GM23338 (cell line): ENCODE data around the gene FAM167B. TPM values are rescaled to one million over a fixed set of nuclear protein-coding genes. Genes with fewer than 3 reads are reported as not detected.

Experiments used
- ATAC-seq: fragments of 200-7000 bp; cut with Tn5 transposase; 3 replicates; pipeline ENCODE4 v1.9.1; 2020
- DNase-seq: peaks from one replicate; pipeline ENCODE4 v3.0.0-alpha.2; 2015; ENCODE audit warnings: low spot score
- H2AFZ ChIP-seq: fragments of 200-600 bp; sonication (generic); 2 replicates; pipeline ENCODE4 v1.8.0; 2016; ENCODE audit warnings: antibody characterized with exemption, mild to moderate bottlenecking, moderate library complexity
- H3F3A ChIP-seq: fragments of 200-600 bp; sonication (generic); replicated peaks from 2 replicates; pipeline ENCODE4 v1.8.0; 2017; ENCODE audit warnings: antibody characterized with exemption, mixed run types, low read depth
- H3K27ac ChIP-seq: fragments of 200-600 bp; sonication (generic); 2 replicates; pipeline ENCODE4 v1.6.1; 2016; ENCODE audit warnings: low read depth
- H3K27me3 ChIP-seq: fragments of 200-600 bp; sonication (generic); 2 replicates; pipeline ENCODE4 v1.8.0; 2016; ENCODE audit warnings: mild to moderate bottlenecking, mixed run types, moderate library complexity; ENCODE audit not compliant: insufficient read depth
- H3K36me3 ChIP-seq: fragments of 200-600 bp; sonication (generic); 2 replicates; pipeline ENCODE4 v1.8.0; 2016; ENCODE audit warnings: mild to moderate bottlenecking; ENCODE audit not compliant: insufficient read depth
- H3K4me1 ChIP-seq: fragments of 200-600 bp; sonication (generic); 2 replicates; pipeline ENCODE4 v1.8.0; 2016; ENCODE audit warnings: mild to moderate bottlenecking, moderate library complexity; ENCODE audit not compliant: insufficient read depth
- H3K4me2 ChIP-seq: fragments of 200-600 bp; sonication (generic); 2 replicates; pipeline ENCODE4 v1.7.1; 2017; ENCODE audit warnings: mixed run types
- H3K4me3 ChIP-seq: fragments of 200-600 bp; sonication (generic); 2 replicates; pipeline ENCODE4 v1.6.1; 2016; ENCODE audit warnings: mixed run types
- H3K79me2 ChIP-seq: fragments of 200-600 bp; sonication (generic); replicated peaks from 2 replicates; pipeline ENCODE4 v1.8.0; 2017; ENCODE audit warnings: mild to moderate bottlenecking; ENCODE audit not compliant: insufficient read depth
- H3K9me2 ChIP-seq: fragments of 200-600 bp; sonication (generic); 2 replicates; pipeline ENCODE4 v1.8.0; 2017; ENCODE audit not compliant: insufficient read depth
- H4K20me1 ChIP-seq: fragments of 200-600 bp; sonication (generic); replicated peaks from 2 replicates; pipeline ENCODE4 v1.8.0; 2017; ENCODE audit warnings: mild to moderate bottlenecking; ENCODE audit not compliant: insufficient read depth
- H3K27ac Mint-ChIP-seq: 2 replicates; pipeline ENCODE4 v1.8.0; 2020; ENCODE audit warnings: inconsistent platforms, mild to moderate bottlenecking, moderate library complexity, mixed read lengths
- H3K27me3 Mint-ChIP-seq: 3 replicates; pipeline ENCODE4 v1.8.0; 2022; ENCODE audit warnings: low read depth, mild to moderate bottlenecking, moderate library complexity, mixed read lengths, inconsistent platforms; ENCODE audit not compliant: insufficient read depth, poor library complexity
- H3K36me3 Mint-ChIP-seq: 3 replicates; pipeline ENCODE4 v1.8.0; 2021; ENCODE audit warnings: low read depth, mild to moderate bottlenecking, inconsistent platforms, moderate library complexity, mixed read lengths
- H3K4me1 Mint-ChIP-seq: 3 replicates; pipeline ENCODE4 v1.8.0; 2020; ENCODE audit warnings: mild to moderate bottlenecking, inconsistent platforms, mixed read lengths
- H3K4me3 Mint-ChIP-seq: 3 replicates; pipeline ENCODE4 v1.8.0; 2021; ENCODE audit warnings: moderate library complexity, mild to moderate bottlenecking, inconsistent platforms, mixed read lengths
- H3K9me3 Mint-ChIP-seq: 3 replicates; pipeline ENCODE4 v1.8.0; 2020; ENCODE audit warnings: moderate library complexity, mild to moderate bottlenecking, inconsistent platforms, mixed read lengths
- CREB1 ChIP-seq: fragments of 250-450 bp; sonication (Bioruptor Pico); IDR thresholded peaks from 2 replicates; pipeline ENCODE4 v1.5.0; 2020; ENCODE audit warnings: low read depth, mild to moderate bottlenecking, moderate library complexity
- EZH2 ChIP-seq: fragments of 200-600 bp; sonication (generic); IDR thresholded peaks from one replicate; pipeline ENCODE4 v1.8.0; 2017; ENCODE audit warnings: antibody characterized with exemption, mild to moderate bottlenecking, low read depth; ENCODE audit not compliant: unreplicated experiment
- EZH2phosphoT487 ChIP-seq: fragments of 200-600 bp; sonication (generic); IDR thresholded peaks from one replicate; pipeline ENCODE4 v1.8.1; 2018; ENCODE audit warnings: antibody characterized with exemption; ENCODE audit not compliant: unreplicated experiment
- JUNB ChIP-seq: IDR thresholded peaks from one replicate; pipeline ENCODE4 v1.6.1; 2016; ENCODE audit warnings: antibody characterized with exemption; ENCODE audit not compliant: unreplicated experiment
- POLR2AphosphoS5 ChIP-seq: IDR thresholded peaks from 2 replicates; pipeline ENCODE4 v1.6.1; 2016; ENCODE audit warnings: antibody characterized with exemption, low read depth
- ZNF114 ChIP-seq: fragments of 250-450 bp; sonication (Bioruptor Pico); IDR thresholded peaks from 2 replicates; pipeline ENCODE4 v1.5.0; 2020; ENCODE audit warnings: mild to moderate bottlenecking, moderate library complexity
- polyA plus RNA-seq: library from polyadenylated mRNA; unstranded; fragments of >200 nt; fragmentation: Nextera tagmentation; extraction: Ambion mirVana; gene quantifications from 2 replicates; pipeline ENCODE4 v1.2.1, GENCODE V29; 2016
- total RNA-seq: library from RNA; depleted of rRNA; stranded (reverse); fragments of >200 nt; shearing (Covaris generic); gene quantifications from 2 replicates; pipeline ENCODE4 v1.2.3, GENCODE V29; 2014
- TF ChIP-seq, protein P1 (sequence below), 2 experiments: fragments of 200-600 bp in 1 of 2; sonication (generic) in 1 of 2; conservative IDR thresholded peaks; 2 replicates each; pipeline versions ENCODE4 v1.5.1 to v1.6.1; 2016 to 2017; ENCODE audit warnings: antibody characterized with exemption in 2 of 2, low read depth in 2 of 2, mild to moderate bottlenecking in 2 of 2, moderate library complexity in 1 of 2
- TF ChIP-seq, protein P2 (sequence below): IDR thresholded peaks from 2 replicates; pipeline ENCODE4 v1.6.1; 2016; ENCODE audit warnings: antibody characterized with exemption
- TF ChIP-seq, protein P3 (sequence below): IDR thresholded peaks from one replicate; pipeline ENCODE4 v1.6.1; 2018; ENCODE audit warnings: antibody characterized with exemption; ENCODE audit not compliant: unreplicated experiment

The FAM167B gene
- total and polyA plus RNA-seq, 2 experiments from 2014 or later, result 0.31 to 2.2 TPM

DNA sequence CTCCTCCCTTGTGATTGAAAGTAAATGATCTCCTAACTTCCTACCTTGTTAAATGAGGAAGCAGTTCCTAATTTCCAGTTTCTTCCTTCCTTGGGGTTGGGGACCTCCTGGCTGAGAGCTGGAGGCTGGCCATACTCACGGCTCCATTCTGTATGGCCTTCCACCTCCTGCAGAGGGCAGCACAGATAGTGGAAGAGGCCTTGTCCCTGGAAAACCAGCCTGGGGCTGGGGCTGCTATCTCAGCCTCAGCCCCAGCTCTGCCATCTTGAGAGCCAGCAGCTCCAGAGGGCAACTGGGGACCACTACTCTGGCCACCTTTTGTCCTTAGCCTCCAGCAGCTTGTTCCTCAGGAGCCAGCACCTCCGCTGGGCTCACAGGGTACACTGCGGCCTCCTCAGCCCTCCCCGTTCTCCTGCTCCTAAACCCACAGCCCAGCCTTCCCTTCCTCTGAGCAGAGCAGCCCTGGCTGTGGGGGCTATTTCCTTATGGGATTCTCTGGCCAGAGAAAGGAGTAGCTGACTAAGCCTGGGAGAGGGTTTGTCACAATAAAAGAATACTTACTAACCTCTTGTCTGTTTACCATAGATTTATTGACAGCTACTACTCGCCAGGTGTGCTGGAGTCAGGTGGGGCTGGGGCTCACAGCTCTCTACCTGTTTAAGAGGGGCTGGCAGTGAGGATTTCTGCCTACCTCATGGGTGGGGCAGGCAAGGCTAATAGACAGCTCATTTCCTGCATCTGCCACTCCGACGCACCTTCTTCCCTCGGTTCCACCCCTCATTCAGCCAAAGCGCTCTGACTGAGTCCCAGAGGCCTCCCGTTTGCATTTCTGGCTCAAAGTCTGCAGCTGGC, 31.2 kb upstream of the FAM167B start:
- Histone ChIP-seq H3K9me2 (no peaks in the 10 kb centered on the region), H2AFZ (no peak overlapping the region), H3K27me3 (no peaks in the 10 kb centered on the region), H3F3A (no peaks in the 10 kb centered on the region), H3K27ac (peak overlapping the region; percentile 53; the same call in 1 of the 2 replicates), H3K4me2 (no peak overlapping the region), H3K36me3 (no peaks in the 10 kb centered on the region), H3K4me3 (no peak overlapping the region), H3K79me2 (peaks cover 6% of the 10 kb centered on the region; the same call in 1 of the 2 replicates), H4K20me1 (no peaks in the 10 kb centered on the region), H3K4me1 (peaks cover 4% of the 10 kb centered on the region; the same call in 1 of the 2 replicates)
- ATAC-seq (peak; percentile 97), DNase-seq (peak; percentile 90)
- Mint-ChIP-seq H3K4me3 (no peak overlapping the region), H3K9me3 (no peaks in the 10 kb centered on the region), H3K27me3 (peaks cover 9% of the 10 kb centered on the region), H3K36me3 (peaks cover 24% of the 10 kb centered on the region), H3K4me1 (peaks cover 4% of the 10 kb centered on the region), H3K27ac (no peak overlapping the region)
- TF ChIP-seq POLR2AphosphoS5, result no peak
- TF ChIP-seq, protein P1, sequence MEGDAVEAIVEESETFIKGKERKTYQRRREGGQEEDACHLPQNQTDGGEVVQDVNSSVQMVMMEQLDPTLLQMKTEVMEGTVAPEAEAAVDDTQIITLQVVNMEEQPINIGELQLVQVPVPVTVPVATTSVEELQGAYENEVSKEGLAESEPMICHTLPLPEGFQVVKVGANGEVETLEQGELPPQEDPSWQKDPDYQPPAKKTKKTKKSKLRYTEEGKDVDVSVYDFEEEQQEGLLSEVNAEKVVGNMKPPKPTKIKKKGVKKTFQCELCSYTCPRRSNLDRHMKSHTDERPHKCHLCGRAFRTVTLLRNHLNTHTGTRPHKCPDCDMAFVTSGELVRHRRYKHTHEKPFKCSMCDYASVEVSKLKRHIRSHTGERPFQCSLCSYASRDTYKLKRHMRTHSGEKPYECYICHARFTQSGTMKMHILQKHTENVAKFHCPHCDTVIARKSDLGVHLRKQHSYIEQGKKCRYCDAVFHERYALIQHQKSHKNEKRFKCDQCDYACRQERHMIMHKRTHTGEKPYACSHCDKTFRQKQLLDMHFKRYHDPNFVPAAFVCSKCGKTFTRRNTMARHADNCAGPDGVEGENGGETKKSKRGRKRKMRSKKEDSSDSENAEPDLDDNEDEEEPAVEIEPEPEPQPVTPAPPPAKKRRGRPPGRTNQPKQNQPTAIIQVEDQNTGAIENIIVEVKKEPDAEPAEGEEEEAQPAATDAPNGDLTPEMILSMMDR (conservative IDR thresholded peaks at IDR 0.05; ENCODE audit: low read depth in 2 of 2), result peak; percentile 83 to 92

DNA sequence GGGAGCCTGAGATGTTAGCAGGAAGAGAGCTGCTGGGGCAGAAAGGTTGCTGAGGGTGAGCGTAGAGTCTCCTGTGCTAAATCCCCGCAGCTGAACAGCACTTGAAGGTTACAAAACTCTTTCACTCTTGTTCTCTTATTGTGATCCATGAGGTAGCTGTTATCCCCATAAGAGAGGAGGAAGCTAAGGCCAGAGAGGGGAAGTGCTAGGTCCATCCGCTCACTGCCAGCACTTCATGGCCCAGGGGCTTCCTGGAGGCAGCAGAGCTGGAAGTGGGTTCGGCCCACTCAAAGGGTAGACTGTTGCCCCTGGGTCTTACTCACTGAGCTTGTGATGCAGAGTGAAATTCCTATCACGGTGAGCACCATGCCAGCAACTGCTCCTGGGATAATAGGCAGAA, 30.5 kb upstream of the FAM167B start:
- DNase-seq (no peak), ATAC-seq (no peak)
- H3K4me3 Mint-ChIP-seq, result no peak overlapping the region
- Histone ChIP-seq H3K4me3 (no peak overlapping the region), H3F3A (no peaks in the 10 kb centered on the region), H4K20me1 (no peaks in the 10 kb centered on the region), H3K27me3 (no peaks in the 10 kb centered on the region), H2AFZ (no peak overlapping the region), H3K4me2 (no peak overlapping the region), H3K36me3 (no peaks in the 10 kb centered on the region), H3K4me1 (peaks cover 10% of the 10 kb centered on the region), H3K9me2 (no peaks in the 10 kb centered on the region), H3K79me2 (peaks cover 6% of the 10 kb centered on the region; the same call in 1 of the 2 replicates), H3K27ac (no peak overlapping the region)
- peaks cover 9% of the 10 kb centered on the region for H3K27me3 Mint-ChIP-seq
- peaks cover 11% of the 10 kb centered on the region for H3K4me1 Mint-ChIP-seq
- peaks cover 24% of the 10 kb centered on the region for H3K36me3 Mint-ChIP-seq
- H3K27ac Mint-ChIP-seq, result no peak overlapping the region
- H3K9me3 Mint-ChIP-seq, result no peaks in the 10 kb centered on the region
- TF ChIP-seq, protein P2, sequence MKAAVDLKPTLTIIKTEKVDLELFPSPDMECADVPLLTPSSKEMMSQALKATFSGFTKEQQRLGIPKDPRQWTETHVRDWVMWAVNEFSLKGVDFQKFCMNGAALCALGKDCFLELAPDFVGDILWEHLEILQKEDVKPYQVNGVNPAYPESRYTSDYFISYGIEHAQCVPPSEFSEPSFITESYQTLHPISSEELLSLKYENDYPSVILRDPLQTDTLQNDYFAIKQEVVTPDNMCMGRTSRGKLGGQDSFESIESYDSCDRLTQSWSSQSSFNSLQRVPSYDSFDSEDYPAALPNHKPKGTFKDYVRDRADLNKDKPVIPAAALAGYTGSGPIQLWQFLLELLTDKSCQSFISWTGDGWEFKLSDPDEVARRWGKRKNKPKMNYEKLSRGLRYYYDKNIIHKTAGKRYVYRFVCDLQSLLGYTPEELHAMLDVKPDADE, result no peak
- TF ChIP-seq CREB1 (CRISPR knock-in tag), result no peak
- no peak for TF ChIP-seq EZH2phosphoT487
- TF ChIP-seq POLR2AphosphoS5, result no peak
- TF ChIP-seq EZH2, result no peak
- TF ChIP-seq, protein P1 (conservative IDR thresholded peaks at IDR 0.05; ENCODE audit: low read depth in 2 of 2), result no peak
- TF ChIP-seq, protein P3, sequence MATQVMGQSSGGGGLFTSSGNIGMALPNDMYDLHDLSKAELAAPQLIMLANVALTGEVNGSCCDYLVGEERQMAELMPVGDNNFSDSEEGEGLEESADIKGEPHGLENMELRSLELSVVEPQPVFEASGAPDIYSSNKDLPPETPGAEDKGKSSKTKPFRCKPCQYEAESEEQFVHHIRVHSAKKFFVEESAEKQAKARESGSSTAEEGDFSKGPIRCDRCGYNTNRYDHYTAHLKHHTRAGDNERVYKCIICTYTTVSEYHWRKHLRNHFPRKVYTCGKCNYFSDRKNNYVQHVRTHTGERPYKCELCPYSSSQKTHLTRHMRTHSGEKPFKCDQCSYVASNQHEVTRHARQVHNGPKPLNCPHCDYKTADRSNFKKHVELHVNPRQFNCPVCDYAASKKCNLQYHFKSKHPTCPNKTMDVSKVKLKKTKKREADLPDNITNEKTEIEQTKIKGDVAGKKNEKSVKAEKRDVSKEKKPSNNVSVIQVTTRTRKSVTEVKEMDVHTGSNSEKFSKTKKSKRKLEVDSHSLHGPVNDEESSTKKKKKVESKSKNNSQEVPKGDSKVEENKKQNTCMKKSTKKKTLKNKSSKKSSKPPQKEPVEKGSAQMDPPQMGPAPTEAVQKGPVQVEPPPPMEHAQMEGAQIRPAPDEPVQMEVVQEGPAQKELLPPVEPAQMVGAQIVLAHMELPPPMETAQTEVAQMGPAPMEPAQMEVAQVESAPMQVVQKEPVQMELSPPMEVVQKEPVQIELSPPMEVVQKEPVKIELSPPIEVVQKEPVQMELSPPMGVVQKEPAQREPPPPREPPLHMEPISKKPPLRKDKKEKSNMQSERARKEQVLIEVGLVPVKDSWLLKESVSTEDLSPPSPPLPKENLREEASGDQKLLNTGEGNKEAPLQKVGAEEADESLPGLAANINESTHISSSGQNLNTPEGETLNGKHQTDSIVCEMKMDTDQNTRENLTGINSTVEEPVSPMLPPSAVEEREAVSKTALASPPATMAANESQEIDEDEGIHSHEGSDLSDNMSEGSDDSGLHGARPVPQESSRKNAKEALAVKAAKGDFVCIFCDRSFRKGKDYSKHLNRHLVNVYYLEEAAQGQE, result no peak
- no peak for TF ChIP-seq ZNF114
- no peak for TF ChIP-seq JUNB
